Measurements from ENCODE around the gene BHLHE40.

The BHLHE40 gene

GRCh38 chr3:5019411-5020241 is 40.4 kb downstream of the BHLHE40 start:
- DNase-seq, result no peak

DNA sequence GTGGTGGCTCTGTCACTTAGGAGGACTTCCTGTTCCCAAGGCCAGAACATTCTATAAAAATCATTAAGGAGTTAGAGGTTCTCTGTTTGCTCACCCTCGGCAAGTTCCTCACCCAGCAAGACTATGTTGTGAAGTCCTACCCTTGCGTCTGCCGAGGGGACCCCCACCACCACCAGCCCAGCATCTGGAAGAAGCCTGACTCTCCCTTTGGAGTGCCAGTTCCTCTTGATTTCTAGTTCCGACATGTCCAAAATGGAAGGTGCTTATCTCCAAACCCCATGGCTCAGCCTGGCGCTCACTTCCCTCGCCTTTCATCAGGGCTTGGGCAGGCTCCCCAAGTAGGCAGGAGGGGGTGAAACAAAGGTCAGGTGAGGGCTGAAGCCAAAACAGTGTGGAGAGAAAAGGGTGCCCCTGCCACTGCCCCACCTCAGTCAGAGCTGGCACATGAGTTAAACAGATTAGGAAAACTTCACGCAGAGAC is 41.0 kb downstream of the BHLHE40 start:
- no peaks in the 10 kb centered on the region for H3K27me3 ChIP-seq (replicated peaks)
- H3K4me3 ChIP-seq (ENCODE audit: low read depth, low read length), result no peak overlapping the region
- no peak overlapping the region for H3K27ac ChIP-seq
- no peak for DNase-seq
- in situ Hi-C loops (cut with HindIII; ENCODE audit: low pct_ligation_motif_present, low sequenced_read_pairs), result no loop called here
- no peak for TF ChIP-seq CTCF (IDR thresholded peaks at IDR 0.05; ENCODE audit: low read depth, low read length, missing control alignments)
- H3K36me3 ChIP-seq (replicated peaks), result no peaks in the 10 kb centered on the region

More at GRCh38 chr3:5019411-5020241, 40.4 kb downstream of the BHLHE40 start:
- in situ Hi-C loops (cut with HindIII; ENCODE audit: low pct_ligation_motif_present, low sequenced_read_pairs), result no loop called here
- Histone ChIP-seq H3K36me3 (replicated peaks) (no peaks in the 10 kb centered on the region), H3K27ac (no peak overlapping the region), H3K4me3 (ENCODE audit: low read depth, low read length) (no peak overlapping the region), H3K27me3 (replicated peaks) (no peaks in the 10 kb centered on the region)
- TF ChIP-seq CTCF (IDR thresholded peaks at IDR 0.05; ENCODE audit: low read depth, low read length, missing control alignments), result no peak

- H3K36me3 ChIP-seq (replicated peaks), result no peaks in the 10 kb centered on the region
- H3K27ac ChIP-seq, result peak overlapping the region; percentile 96
- no peak overlapping the region for H3K4me3 ChIP-seq (ENCODE audit: low read depth, low read length)
- no peak for TF ChIP-seq CTCF (IDR thresholded peaks at IDR 0.05; ENCODE audit: low read depth, low read length, missing control alignments)
- DNase-seq, result peak; percentile 64
- in situ Hi-C loops (cut with HindIII; ENCODE audit: low pct_ligation_motif_present, low sequenced_read_pairs), result no loop called here
- no peaks in the 10 kb centered on the region for H3K27me3 ChIP-seq (replicated peaks)
Measured at GRCh38 chr3:5021116-5022092, 42.2 kb downstream of the BHLHE40 start.

GRCh38 chr3:5022187-5022965 is 43.1 kb downstream of the BHLHE40 start:
- no peak for TF ChIP-seq CTCF (IDR thresholded peaks at IDR 0.05; ENCODE audit: low read depth, low read length, missing control alignments)
- in situ Hi-C loops (cut with HindIII; ENCODE audit: low pct_ligation_motif_present, low sequenced_read_pairs), result no loop called here
- no peaks in the 10 kb centered on the region for H3K27me3 ChIP-seq (replicated peaks)
- no peaks in the 10 kb centered on the region for H3K36me3 ChIP-seq (replicated peaks)
- no peak for DNase-seq
- no peak overlapping the region for H3K4me3 ChIP-seq (ENCODE audit: low read depth, low read length)
- peak overlapping the region; percentile 96 for H3K27ac ChIP-seq

DNA sequence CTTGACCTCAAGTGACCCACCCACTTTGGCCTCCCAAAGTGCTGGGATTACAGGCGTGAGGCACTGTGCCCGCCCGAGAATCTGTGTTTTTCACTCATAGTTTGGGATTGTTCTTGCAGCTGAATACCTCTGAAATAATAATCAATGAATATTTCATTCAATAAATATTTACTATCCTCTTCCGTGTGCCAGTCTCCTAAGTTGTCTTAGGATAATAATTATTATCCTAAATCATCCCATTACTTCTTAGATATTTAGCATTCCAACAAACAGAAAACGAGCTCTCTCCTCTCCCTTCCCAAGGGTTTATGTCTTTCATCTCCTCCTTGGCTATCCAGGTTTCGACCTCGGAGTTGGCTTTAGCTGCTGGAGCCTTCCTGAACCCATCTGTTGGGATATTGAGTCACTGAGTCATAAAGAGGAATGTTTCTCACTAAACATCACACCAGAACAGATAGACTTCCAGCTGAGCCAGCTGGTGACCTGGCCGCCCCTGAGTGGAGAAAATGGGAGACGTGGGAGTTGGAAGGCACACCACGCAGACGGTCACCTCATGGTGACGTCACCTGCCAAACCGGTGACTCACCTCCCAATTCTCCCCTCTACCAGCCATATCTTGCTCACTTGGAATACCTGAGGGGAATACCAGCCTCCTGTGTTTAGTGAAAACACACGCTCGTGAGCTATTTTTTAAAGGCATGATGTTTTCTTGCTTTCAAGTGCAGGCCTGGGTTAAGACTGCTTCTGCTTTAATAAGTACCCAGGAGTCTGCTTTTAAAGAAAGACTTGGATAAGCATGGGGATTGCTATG is 43.9 kb downstream of the BHLHE40 start:
- no peaks in the 10 kb centered on the region for H3K36me3 ChIP-seq (replicated peaks)
- TF ChIP-seq CTCF (IDR thresholded peaks at IDR 0.05; ENCODE audit: low read depth, low read length, missing control alignments), result no peak
- in situ Hi-C loops (cut with HindIII; ENCODE audit: low pct_ligation_motif_present, low sequenced_read_pairs), result no loop called here
- DNase-seq, result peak; percentile 99
- H3K27me3 ChIP-seq (replicated peaks), result no peaks in the 10 kb centered on the region
- H3K4me3 ChIP-seq (ENCODE audit: low read depth, low read length), result no peak overlapping the region
- H3K27ac ChIP-seq, result peak overlapping the region; percentile 96
